Lung microvascular endothelial cell (primary cell): Measurements from ENCODE around the gene AKAP13. TPM values are rescaled to one million over a fixed set of nuclear protein-coding genes. Genes with fewer than 3 reads are reported as not detected.
A peak's percentile ranks its signal among the peaks of the same experiment; 100 is the strongest.

Experiments used
- DNase-seq, 2 donors: peaks; one replicate each; pipeline versions ENCODE4 v3.0.0 to v3.0.0-alpha.2; 2010; ENCODE audit warnings: low read depth in 2 of 2
- total RNA-seq: library from RNA; depleted of rRNA; stranded (reverse); fragments of >200 nt; gene quantifications from 2 replicates; pipeline ENCODE4 v1.2.1, GENCODE V29; 2014

Gene AKAP13
- total RNA-seq, 1 donor from 2014 or later, result 44.4 TPM

DNA sequence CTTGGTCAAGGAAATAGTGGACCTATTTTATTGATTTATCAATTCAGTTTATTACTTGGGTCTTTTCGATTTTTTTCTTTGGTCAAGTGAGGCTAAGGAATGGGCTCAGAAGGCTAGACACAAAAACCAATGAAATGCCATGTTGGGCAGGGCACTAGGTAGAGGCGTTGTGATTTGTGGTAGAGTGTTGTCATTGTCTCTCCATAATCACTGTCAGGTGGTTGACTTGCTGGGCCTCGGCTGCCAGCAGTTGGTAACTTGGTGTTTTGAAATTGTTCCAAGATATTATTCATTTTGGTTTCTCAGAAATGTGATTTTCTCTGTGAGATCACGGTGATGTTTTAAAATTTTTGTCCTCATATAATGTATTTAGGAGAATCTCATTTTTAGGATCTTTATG, 240.7 kb downstream of the AKAP13 start:
- DNase-seq, result peak in 1 of 2 donors; percentile 13

DNA sequence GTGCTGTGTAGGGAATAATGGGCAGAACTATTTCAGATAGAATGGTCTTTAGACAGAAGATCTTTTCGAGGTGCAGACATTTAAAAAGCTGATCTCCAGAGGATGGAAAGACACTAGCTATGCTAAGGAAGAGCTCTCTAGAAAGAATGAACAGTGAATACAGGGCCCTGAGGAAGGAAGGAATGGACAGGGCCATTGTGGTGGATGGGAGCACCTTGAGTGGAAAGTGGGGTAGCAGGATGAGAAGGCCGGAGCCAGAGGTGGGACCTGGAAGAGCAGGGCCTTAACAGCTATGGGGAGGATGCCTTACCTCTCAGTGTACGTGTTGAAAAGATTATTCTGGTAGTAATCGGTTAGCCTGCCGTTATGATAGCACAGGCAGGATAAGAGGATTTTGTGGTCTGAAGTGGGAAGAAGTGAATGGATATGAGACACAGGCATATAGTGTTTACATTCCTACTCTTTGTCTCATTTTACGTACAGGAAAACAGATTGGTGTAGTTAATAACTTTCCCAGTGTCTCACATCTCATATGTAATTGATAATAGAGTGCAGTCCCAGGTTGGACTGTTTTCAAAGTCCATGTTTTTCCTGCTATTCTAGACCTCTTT, 241.9 kb downstream of the AKAP13 start:
- no peak for DNase-seq

DNA sequence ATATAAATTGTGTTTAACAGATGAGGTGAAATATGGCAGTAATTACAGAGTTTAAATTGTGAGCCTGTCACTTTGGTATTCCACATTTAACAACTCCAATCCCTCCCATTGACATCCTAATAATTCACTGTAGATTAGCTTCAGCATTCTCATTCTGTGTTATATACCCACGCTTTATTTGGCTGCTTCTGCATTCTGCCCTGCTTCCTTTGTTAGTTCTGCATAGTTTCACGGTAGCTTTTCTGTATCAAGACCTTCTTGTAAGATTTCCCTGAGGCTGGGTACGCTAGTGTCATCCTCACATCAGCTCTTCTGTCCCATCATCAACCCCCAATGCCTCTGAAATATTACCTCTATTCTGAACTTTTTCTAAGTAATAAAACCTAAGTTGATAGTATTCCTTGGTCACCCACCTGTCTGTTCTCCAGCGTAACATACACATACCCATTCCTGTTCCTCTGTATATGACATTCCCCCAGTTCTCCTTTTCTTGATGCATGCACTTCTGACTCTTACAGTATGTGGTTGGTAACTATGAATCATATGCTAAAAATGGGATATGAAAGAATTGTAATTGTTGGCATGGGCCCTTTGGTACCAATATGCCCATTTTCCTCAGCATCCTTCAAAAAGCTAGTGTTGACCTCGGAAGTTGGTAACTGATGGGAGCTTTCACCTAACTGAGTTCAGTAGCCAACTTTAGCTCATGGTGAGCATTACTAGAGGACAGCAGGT, 243.1 kb downstream of the AKAP13 start:
- peak in 1 of 2 donors; percentile 45 for DNase-seq

DNA sequence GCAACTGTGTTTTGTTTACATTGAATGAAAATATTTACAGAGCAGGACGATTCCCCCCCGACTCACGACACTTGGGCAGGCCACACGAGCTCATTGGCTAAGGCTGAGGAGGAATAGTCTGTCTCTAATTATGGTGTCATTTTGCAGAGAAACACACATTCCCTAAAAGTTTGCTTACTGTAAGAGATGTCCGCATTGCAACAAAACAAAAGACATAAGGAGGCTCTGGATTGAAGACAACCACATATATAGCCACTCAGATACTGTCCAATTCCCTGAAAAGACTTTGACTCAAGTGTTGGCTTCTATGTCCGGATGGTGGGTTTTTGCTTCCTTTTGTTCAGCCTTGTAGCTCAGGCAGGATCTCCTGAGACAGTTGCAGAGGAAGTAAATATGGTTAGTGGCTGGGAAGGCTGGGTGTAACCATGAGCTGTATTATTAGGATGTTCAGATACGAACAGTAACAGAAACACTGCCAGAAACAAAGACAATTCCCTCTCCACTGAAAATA, 243.9 kb downstream of the AKAP13 start:
- peak in 1 of 2 donors; percentile 91 for DNase-seq

DNA sequence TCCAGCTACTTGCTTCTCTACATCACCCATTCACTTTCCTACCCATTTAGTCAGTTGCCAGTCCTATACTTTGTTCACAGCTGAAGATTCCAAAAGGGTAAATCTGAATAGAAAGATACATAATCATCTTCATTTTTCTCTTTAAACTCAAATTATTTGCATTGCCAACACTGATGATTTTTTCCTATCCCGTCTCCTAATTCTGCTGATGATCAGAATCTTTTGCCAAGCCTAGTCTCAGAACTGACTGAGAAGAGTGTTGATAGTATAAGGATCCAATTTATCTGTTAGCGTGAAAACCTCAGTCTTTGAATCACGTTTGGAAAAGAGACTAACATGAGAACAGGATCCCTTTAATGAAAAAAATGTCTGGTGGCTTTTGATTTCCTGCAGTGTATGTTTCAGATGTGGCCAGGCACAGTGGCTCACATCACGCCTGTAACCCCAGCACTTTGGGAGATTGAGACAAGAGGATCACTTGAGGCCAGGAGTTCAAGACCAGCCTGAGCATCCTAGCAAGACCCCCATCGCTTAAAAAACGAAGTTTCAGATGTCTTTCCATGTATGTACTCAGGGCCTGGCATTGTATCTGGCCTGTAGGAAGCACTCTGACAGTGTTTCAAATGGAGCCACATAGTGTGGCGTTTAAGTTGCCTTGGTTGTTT, 244.9 kb downstream of the AKAP13 start:
- DNase-seq, result no peak

DNA sequence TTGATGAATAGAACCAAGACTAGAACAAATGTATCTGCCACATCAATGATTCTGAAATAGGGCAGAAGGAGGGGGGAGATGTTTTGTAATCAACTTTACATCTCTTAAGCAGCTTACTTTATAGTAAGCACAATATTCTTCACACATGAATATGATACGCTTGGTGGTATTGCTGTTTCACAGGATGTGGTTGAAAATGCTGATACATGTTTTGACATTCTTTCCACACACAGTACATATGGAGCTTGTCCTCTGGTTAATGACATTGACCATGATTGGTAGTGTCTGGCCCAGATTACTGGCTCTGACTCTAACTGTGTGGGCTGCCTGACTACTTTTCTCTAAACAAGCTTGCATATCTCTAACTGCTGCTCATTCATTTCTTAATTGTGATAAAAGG, 245.5 kb downstream of the AKAP13 start:
- DNase-seq, result no peak

DNA sequence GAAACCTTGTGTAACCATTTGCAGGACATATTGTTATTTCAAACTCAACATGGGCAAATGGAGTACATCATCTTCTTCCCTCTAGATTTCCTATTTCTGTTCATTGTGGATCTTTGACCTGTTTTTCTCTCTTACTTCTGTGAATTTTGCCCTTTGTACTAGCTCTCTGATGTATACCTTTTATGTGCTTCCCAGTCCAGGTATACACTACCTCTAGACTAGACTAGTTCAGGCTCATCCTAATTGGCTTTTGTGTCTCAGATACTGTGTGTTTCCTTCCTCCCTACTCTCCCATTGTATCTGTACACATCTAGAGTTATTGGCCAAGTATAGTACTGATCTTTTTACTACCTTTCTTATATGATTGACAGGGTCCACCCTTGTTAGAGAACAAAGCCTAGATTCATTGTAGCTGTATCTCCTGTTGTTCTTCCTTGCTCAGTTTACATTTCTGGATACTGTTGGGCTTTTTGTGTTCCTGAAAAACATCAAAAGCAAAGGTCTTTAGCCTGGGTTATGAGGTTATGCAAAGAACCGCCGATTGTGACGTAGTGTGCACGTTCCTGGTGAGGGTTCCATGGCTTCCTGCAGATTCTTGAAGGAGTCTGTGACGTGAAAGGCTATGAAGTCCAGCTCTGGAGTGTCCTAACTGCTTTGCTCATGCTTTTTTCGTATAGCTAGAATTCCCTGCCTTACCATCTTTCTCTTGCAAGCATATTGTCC, 247.0 kb downstream of the AKAP13 start:
- no peak for DNase-seq

DNA sequence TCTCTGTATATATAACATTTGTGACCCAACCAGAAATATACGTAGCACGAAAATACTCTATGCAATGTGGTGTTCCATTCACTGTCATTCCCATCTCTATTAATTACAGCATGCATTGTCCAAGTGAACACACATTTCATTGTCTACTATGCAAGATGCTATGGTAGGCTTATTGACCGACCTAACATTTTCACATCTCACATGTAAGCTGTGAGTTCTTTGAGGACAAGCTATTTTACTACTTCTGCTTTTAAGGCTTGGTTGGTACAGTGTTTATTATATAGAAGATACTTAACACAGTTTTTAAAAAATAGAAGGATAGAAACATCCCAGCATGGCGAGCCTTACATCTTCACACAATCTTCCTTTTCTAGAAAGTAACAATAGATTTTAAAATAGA, 249.9 kb downstream of the AKAP13 start:
- no peak for DNase-seq

DNA sequence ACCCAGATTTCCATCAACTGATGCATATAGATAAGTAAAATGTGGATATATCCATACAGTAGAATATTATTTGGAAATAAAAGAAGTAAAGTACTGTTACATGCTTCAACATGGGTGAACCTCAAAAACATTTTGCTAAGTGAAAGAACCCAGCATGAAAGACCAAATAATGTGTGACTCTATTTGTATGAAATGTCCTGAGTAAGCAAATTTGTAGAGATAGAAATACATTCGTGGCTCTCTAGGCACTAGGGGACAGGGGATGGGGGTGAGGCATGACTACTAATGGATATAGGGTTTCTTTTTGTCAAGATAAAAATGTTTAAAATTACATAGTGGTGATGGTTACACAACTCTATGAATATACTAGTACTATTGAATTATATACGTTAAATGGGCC, 250.6 kb downstream of the AKAP13 start:
- no peak for DNase-seq

DNA sequence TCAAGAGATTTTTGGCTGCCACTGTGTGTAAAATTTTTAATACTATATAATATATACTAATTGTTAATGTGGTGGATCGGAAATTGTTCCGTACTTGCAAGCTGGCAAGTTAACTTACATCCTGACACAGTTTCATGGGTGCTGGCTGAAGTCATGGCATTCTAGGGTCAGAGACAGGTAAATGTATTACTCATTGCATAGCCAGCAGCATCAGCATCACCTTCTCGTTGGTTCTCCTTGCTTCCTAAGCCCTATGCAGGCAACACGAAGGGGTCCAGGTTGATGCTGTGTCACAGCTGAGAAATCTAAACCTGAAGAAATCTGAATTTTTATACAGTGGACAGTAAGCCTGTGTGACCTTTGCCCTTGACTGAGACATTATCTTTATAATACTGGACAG, 251.6 kb downstream of the AKAP13 start:
- DNase-seq, result no peak

DNA sequence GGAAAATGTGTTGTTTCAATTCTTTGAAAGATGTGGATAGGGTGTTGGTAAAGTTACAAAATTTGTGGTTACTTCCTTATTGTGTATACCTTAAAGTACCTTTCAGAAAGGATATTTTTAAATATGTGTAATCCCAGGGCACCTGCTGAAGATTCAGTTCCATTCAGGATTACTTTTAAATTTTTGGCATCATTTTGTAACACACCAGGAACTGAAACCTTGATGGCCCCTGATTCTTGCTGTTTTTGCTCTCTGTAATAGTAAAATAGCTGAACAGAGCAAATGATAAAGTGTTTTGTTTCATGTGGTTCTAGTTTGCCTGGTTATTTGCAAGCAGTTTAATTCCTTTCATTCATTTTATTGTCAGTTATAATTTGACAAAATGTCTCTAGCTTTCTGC, 253.5 kb downstream of the AKAP13 start:
- DNase-seq, result no peak

DNA sequence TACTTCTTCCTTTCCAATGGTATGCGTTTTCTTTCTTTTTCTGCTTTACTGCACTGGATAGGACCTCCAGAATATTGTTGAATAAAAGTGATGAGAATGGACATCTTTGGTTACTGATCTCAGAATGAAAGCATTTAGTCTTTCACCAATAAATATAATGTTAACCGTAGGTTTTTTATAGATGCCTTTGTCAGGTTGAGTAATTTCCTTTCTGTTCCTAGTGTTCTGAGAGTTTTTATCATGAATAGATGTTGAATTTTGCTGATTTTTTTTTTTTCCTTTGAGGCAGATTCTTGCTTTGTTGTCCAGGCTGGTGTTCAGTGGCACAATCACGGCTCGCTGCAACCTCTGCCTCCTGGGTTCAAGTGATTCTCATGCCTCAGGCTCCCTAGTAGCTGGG, 255.9 kb downstream of the AKAP13 start:
- peak; percentile 15 to 67 for DNase-seq

DNA sequence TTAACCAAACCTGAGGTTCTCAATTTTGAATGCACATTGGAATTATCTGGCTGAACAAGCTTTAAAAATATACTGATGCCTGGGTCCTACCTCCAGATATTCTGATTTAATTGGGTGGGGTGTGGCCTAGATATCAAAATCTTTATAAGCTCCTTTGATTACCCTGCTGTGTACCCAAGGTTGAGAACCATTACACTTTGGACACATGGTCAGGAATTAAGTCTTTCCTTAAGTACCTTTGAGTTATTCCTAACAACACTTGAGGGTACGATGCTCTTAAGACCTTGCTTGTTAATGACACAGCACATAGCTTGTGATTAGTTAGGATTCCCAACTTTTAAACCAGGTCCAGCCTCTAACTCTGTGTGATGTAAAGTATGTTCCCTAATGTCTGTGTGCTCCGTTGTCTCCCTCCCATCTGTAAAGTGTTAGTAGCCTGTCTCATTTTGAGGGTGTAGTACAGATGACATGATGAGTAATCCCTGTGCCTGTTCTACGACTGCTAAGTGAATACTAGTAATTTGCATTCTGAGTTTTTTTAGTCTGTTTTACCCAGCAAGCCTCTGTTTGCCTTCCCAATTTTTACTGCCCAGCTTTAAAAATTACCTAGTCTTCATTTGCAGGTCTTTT, 259.5 kb downstream of the AKAP13 start:
- DNase-seq, result peak in 1 of 2 donors; percentile 60

DNA sequence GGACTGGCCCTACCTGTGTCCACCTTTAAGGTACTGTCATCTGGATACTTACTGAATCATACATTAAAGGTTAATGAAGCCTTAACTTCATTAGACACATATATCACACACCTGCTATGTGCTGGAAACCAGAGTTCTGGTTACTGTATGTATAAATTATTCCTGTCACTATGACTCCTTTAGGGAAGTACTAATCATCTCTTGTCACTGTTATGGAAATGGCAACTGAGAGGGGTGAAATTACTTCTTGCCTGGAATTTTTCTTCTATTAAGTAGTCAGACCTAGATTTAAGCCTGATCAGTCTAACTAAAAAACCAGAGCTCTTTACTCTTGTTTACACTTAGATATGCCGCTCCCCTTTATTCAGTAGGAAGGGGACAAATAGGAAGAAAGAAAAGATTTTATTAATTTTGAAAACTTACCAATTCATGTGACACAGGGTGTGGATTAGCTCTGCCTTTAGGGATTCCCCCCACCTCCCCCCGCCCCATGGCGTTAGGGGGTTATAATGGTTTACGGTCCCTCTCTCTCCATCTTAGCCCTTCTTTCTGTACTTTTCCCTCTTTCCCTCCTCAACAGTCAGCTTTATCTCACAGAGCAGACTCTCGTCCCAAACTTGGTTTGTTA, 261.8 kb downstream of the AKAP13 start:
- DNase-seq, result no peak

DNA sequence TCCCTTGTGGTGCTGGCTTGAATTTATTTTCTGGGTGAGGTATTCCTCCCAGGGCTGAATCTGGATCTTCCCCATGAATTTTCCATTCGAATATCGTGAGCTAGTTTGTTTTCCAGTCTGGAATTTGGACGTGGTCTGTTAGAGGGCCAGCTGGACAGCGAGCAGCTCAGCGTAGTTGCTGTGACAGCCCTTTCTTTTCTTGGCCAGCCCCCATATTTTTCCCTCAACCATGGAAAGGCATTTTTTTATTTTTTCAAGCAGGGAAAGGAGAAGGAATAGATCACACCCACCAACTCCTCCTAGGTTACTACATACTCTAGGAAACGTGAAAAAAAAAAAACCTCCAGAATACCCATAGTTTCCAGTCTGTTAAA, 262.3 kb downstream of the AKAP13 start:
- peak; percentile 17 to 73 for DNase-seq

DNA sequence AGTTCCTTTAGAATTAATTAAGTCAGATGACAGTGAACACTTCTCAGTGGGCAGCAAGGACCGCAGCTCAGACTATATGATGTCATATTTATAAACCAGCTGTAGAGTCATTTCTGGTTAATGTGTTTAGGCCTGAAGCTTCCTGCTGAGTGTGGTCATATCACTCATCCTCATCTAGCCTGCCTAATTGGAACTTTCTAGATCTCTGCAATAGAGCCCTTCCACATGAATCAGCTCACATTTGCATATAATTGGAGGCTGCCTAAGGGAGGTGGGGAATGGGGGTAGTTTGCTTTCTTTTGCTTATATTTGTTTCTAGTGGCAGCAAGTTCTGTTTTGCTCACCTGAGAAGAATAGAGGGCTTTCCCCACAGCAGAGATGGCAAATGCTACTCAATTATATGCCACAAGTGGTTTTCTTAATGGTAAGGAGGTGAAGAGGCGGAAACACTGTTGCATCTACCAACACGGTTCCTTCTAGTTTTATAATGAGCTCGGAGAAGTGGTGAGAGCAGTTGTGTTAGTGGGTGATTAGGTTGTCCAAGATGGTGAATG, 266.2 kb downstream of the AKAP13 start:
- DNase-seq, result peak in 1 of 2 donors; percentile 90

DNA sequence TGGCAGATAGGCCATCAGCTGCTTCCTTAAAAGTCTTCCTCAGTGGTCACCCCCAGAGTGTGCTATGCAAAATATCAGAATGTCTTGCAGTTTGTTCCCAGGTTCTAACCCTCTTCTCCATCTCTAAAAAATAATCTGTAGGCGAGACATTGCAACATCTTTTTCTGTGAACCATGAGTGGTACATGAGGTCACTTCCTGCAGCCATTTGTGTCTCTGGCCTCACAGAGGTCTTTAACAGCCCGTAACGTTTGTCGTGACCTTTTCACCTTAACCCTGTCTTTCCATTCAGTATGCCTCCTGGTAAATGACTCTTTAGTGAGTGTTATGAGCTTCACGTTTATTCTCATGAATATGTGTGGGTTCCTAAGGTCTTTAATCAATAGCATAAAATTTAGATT, 269.0 kb downstream of the AKAP13 start:
- DNase-seq, result peak; percentile 83 to 89

DNA sequence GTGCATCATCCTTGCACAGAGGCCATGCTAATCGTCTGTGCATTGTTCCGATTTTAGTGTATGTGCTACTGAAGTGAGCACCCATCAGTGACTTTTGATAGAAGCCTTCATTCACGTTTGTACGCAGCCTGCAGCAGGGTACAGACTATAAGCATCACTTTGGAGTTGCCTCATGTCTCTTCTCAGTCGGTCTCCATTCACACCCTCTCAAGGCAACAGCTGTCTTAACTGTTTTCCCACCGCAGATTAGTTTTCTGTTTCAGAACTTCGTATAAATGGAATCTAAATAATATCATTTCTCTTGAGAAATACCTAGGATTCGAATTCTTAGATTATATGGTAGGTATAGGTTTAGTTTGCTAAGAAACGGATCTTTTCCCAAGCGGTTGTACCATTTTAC, 271.1 kb downstream of the AKAP13 start:
- DNase-seq, result no peak

DNA sequence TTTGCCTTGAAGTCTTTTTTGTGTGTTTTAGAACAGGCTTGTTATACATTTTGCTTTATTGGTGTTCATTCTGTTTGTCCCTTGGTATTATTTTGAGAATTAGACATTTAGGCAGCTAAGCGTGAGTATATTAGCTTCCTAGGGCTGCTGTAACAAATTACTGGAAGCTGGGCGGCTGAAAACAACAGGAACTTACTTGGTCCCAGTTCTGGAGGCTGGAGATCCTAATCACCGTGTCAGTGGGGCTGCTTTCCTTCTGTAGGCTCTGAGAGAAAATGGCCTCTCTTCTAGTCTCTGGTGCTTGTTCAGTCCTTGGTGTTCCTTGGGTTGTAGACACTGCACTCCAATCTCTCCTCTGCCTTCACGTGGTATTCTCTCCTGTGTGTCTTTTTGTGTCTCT, 272.1 kb downstream of the AKAP13 start:
- DNase-seq, result peak in 1 of 2 donors; percentile 41

DNA sequence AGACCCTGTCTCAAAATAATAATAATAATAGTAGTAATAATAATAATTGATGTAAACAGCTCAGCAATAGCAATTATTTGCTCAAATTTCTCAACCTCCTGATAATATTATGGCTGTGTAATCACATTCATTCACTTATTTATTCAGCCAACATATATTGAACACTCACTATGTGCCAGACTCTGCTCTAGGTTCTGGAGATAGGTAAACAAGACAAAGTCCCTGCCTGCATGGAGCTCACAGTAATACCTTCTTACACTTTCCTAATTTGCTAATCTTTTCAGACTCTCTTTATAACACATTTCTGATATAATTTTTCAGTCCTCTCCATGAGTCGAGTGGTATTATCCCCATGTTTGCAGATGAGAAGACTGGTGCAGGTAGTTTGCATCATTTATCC, 276.7 kb downstream of the AKAP13 start:
- no peak for DNase-seq

DNA sequence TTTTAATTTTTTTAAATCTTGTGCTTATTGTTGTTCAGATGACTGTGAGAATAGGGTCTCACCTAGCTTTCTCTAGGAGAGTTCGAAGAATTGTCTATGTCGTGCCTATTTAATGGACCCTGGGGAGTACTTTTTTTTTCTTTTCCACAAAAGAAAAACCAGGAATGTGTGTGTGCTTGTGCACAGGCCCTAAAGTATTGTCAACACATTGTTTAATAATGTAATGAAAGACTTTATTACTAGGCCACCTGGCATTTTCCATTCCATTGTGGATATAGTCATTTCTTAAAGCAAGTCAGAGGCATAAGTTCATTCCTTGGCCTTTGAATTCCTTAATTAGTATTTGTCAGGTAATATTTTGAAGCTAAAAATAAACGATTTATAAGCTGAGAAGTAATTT, 278.4 kb downstream of the AKAP13 start:
- no peak for DNase-seq
